ENCODE data around the gene PLEKHG7.
A peak's percentile ranks its signal among the peaks of the same experiment; 100 is the strongest.
"Not testable (repeated sequence)": the region's sequence is repeated elsewhere in the genome, so short reads cannot be mapped to it uniquely, and the experiment has no call there.

Gene PLEKHG7

DNA sequence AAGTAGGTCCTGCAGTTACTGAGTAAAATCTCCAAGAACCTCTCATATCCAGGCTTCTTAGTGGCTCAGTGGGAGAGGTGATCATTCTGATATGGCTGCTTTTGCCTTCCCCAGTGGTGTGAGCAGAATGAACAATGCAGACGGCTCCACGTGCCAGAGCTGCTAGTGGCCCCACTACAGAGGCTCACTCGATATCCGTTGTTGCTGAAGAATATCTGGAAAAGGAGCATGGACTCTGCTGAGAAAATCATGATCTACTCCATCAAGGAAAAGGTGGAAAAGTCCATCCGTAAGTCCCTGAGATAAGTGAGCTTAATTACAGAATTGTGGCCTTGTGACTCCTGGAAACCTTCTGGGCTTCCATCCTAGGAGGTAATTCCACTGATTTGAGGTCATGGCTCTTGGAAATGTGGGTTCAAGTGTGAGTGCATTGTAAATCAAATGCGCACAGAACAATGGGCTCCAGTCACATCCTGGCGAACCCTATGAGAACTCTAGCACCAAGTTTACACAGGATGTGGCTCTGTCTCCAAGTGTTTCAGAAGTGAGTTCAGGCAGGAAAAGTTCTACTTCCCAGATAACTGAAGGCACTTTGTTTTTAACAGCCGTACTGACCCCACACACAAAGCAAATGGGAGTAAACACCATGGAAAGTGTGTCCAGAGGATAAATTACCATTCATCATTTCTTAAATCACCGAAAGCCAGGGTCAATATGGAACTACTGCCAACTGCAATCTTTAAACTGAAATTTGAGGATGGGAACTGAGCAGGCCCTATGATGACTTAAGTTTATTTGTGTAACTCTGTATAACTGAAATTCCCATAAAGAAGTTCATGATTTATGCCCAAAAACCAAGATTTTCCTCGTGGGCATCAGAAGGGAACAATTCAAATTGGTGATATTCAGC, 51.4 kb downstream of the PLEKHG7 start:
- no peak for DNase-seq

GRCh38 chr12:92756898-92757596, 54.3 kb downstream of the PLEKHG7 start:
- DNase-seq, result no peak

GRCh38 chr12:92757597-92758121, 54.9 kb downstream of the PLEKHG7 start:
- peak; percentile 56 for DNase-seq

- DNase-seq, result peak; percentile 76
Observed at GRCh38 chr12:92759634-92760268, 57.0 kb downstream of the PLEKHG7 start.

DNA sequence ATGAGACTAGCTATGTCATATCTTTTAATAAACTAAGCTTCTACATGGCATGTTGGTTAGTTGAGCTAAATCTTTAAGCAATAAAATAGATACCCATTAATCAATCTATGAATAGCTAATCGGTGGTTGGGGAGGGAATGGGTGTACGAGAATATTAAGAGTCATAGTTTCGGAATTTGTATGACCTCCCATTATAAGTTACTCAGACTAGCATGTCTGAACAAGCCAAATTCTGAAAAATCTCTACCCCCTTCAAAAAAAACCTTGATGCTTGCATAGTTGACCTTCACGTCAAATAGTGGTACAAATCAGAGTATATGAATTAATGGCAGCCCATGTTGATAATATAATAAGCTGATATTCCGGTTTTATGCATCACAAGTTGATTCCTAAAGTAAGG, 60.0 kb downstream of the PLEKHG7 start:
- DNase-seq, result no peak

DNA sequence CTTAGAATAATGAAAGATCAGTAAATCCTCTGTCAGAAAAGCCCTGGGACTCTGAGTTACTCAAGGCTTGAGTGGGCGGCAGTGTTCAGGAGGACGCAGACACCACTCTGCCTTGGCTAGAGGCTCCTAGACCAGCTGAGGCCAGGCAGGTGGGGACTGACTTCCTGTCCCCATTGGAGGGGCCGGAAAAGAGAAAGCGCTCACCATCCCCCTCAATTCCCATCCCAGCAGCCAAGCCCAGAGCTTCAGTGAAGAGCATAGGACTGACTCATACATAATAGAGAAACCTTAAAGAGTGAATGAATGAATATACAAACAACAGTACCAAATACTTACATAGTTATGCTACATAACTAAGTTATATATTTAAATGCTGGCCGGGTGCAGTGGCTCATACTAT, 62.0 kb downstream of the PLEKHG7 start:
- DNase-seq, result no peak

GRCh38 chr12:92765871-92766270, 63.1 kb downstream of the PLEKHG7 start:
- no peak for DNase-seq

GRCh38 chr12:92769124-92769901, 66.5 kb downstream of the PLEKHG7 start:
- peak; percentile 90 for DNase-seq

- DNase-seq, result peak; percentile 40
Observed at GRCh38 chr12:92771001-92771400, 68.2 kb downstream of the PLEKHG7 start.

- DNase-seq, result no peak
Observed at GRCh38 chr12:92775416-92775815, 72.6 kb downstream of the PLEKHG7 start.

- DNase-seq, result no peak
Observed at GRCh38 chr12:92778525-92778924, 75.7 kb downstream of the PLEKHG7 start.

GRCh38 chr12:92779902-92780301, 77.1 kb downstream of the PLEKHG7 start:
- peak; percentile 9 for DNase-seq

- no peak for DNase-seq
Observed at GRCh38 chr12:92784356-92784755, 81.6 kb downstream of the PLEKHG7 start.

GRCh38 chr12:92784797-92785562, 82.2 kb downstream of the PLEKHG7 start:
- DNase-seq, result peak; percentile 67

DNA sequence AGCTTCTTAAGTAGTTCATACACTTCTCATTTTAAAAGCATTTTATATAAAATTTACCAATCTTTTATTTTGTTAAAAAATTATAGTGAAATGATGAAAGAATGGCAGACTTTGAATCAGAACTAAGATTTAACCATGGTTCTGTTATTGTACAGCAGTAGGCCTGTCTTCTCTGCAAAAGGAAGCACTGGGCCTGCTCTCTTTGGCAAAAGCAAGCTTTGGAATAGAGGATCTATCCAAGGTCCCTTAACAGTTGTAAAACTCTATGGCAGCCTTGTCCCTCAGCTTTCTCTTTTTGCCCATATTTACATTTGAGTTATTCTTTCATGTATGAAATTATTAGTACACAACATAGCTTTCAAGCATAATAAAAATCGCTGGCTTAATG, 82.8 kb downstream of the PLEKHG7 start:
- no peak for DNase-seq

GRCh38 chr12:92786045-92786444, 83.3 kb downstream of the PLEKHG7 start:
- DNase-seq, result peak; percentile 64

- not testable (repeated sequence) for DNase-seq
Observed at GRCh38 chr12:92794356-92794755, 91.6 kb downstream of the PLEKHG7 start.

- DNase-seq, result no peak
Observed at GRCh38 chr12:92794814-92795213, 92.0 kb downstream of the PLEKHG7 start.

- DNase-seq, result no peak
Observed at GRCh38 chr12:92796650-92797049, 93.9 kb downstream of the PLEKHG7 start.

GRCh38 chr12:92802906-92803305, 100.1 kb downstream of the PLEKHG7 start:
- DNase-seq, result no peak

GRCh38 chr12:92803903-92804302, 101.1 kb downstream of the PLEKHG7 start:
- DNase-seq, result no peak

GRCh38 chr12:92810370-92810769, 107.6 kb downstream of the PLEKHG7 start:
- DNase-seq, result no peak
